Activated T-cell treated with anti-CD3 and anti-CD28 coated beads, Interleukin-2, amount 50 U/mL, for 1 hour (primary cell): ENCODE results near the gene THBS1.

Experiments used
- DNase-seq: peaks from one replicate; pipeline ENCODE4 v3.0.0-alpha.2; 2020

THBS1 gene

GRCh38 chr15:39589815-39590644 is 9.2 kb downstream of the THBS1 start:
- DNase-seq = no peak

GRCh38 chr15:39591141-39591895 is 10.4 kb downstream of the THBS1 start:
- DNase-seq = no peak

- no peak for DNase-seq
Measured at GRCh38 chr15:39591896-39592315, 11.0 kb downstream of the THBS1 start.

- no peak for DNase-seq
Measured at GRCh38 chr15:39592500-39592899, 11.6 kb downstream of the THBS1 start.

GRCh38 chr15:39593071-39593655 is 12.3 kb downstream of the THBS1 start:
- no peak for DNase-seq

GRCh38 chr15:39593656-39594445 is 13.0 kb downstream of the THBS1 start:
- no peak for DNase-seq

- DNase-seq = no peak
Measured at GRCh38 chr15:39594446-39595337, 13.8 kb downstream of the THBS1 start.

- no peak for DNase-seq
Measured at GRCh38 chr15:39595338-39596221, 14.7 kb downstream of the THBS1 start.

GRCh38 chr15:39596358-39597051 is 15.6 kb downstream of the THBS1 start:
- DNase-seq = no peak

- DNase-seq = no peak
Measured at GRCh38 chr15:39597336-39597735, 16.5 kb downstream of the THBS1 start.

GRCh38 chr15:39597751-39598185 is 16.9 kb downstream of the THBS1 start:
- no peak for DNase-seq

GRCh38 chr15:39598186-39598850 is 17.4 kb downstream of the THBS1 start:
- no peak for DNase-seq

- no peak for DNase-seq
Measured at GRCh38 chr15:39598958-39599845, 18.3 kb downstream of the THBS1 start.

- no peak for DNase-seq
Measured at GRCh38 chr15:39599871-39600270, 19.0 kb downstream of the THBS1 start.

GRCh38 chr15:39602143-39602542 is 21.3 kb downstream of the THBS1 start:
- no peak for DNase-seq

GRCh38 chr15:39605146-39605545 is 24.3 kb downstream of the THBS1 start:
- no peak for DNase-seq

GRCh38 chr15:39608185-39609139 is 27.6 kb downstream of the THBS1 start:
- DNase-seq = no peak
